ENCODE data around the gene PCDHA12.
"Not testable (repeated sequence)": the region's sequence is repeated elsewhere in the genome, so short reads cannot be mapped to it uniquely, and the experiment has no call there.

Gene PCDHA12

GRCh38 chr5:140862441-140863295 is 12.4 kb upstream of the PCDHA12 start:
- H3K36me3 ChIP-seq (ENCODE audit: control insufficient read depth in 5 of 5, insufficient read depth in 5 of 5, low read length in 5 of 5) = no peaks in the 10 kb centered on the region
- peaks cover 0 to 28% (median 21%) of the 10 kb centered on the region in 5 donors for H3K9me3 ChIP-seq (ENCODE audit: control insufficient read depth in 5 of 5, low read length in 5 of 5)
- no peak overlapping the region for H3K4me3 ChIP-seq (ENCODE audit: low read depth in 1 of 5, low read length in 5 of 5)
- H3K27me3 ChIP-seq (ENCODE audit: control insufficient read depth in 5 of 5, insufficient read depth in 4 of 5, low read length in 5 of 5) = peaks cover 0 to 13% (median 10%) of the 10 kb centered on the region in 5 donors
- H3K27ac ChIP-seq (ENCODE audit: low read depth, low read length) = no peak overlapping the region
- no peak overlapping the region for H3K9ac ChIP-seq (ENCODE audit: low read length in 5 of 5)
- H3K4me1 ChIP-seq (ENCODE audit: control insufficient read depth in 5 of 5, insufficient read depth in 5 of 5, low read length in 5 of 5) = no peaks in the 10 kb centered on the region

- peaks cover 2 to 23% (median 15%) of the 10 kb centered on the region in 5 donors for H3K9me3 ChIP-seq (ENCODE audit: control insufficient read depth in 5 of 5, low read length in 5 of 5)
- H3K36me3 ChIP-seq (ENCODE audit: control insufficient read depth in 5 of 5, insufficient read depth in 5 of 5, low read length in 5 of 5) = no peaks in the 10 kb centered on the region
- H3K4me3 ChIP-seq (ENCODE audit: low read depth in 1 of 5, low read length in 5 of 5) = peak within 1 kb of the TSS in 3 of 5 donors; percentile 17 to 42 (median 22)
- no peak within 1 kb of the TSS for H3K9ac ChIP-seq (ENCODE audit: low read length in 5 of 5)
- H3K27ac ChIP-seq (ENCODE audit: low read depth, low read length) = no peak within 1 kb of the TSS
- H3K4me1 ChIP-seq (ENCODE audit: control insufficient read depth in 5 of 5, insufficient read depth in 5 of 5, low read length in 5 of 5) = no peaks in the 10 kb centered on the region
- H3K27me3 ChIP-seq (ENCODE audit: control insufficient read depth in 5 of 5, insufficient read depth in 4 of 5, low read length in 5 of 5) = peaks cover 0 to 13% (median 4%) of the 10 kb centered on the region in 5 donors
Observed at GRCh38 chr5:140868721-140869554, 6.2 kb upstream of the PCDHA12 start, which contains the start of gene PCDHA11. TSS of gene PCDHA11 (plus strand) at chr5:140868957. CDS start at chr5:140869104, 147 bp downstream.

- Histone ChIP-seq H3K4me3 (ENCODE audit: low read depth in 1 of 5, low read length in 5 of 5) (peak overlapping the region in 2 of 5 donors; percentile 22 to 27), H3K9ac (ENCODE audit: low read length in 5 of 5) (no peak overlapping the region), H3K27ac (ENCODE audit: low read depth, low read length) (no peak overlapping the region), H3K9me3 (ENCODE audit: control insufficient read depth in 5 of 5, low read length in 5 of 5) (peaks cover 2 to 23% (median 15%) of the 10 kb centered on the region in 5 donors), H3K36me3 (ENCODE audit: control insufficient read depth in 5 of 5, insufficient read depth in 5 of 5, low read length in 5 of 5) (no peaks in the 10 kb centered on the region), H3K4me1 (ENCODE audit: control insufficient read depth in 5 of 5, insufficient read depth in 5 of 5, low read length in 5 of 5) (no peaks in the 10 kb centered on the region), H3K27me3 (ENCODE audit: control insufficient read depth in 5 of 5, insufficient read depth in 4 of 5, low read length in 5 of 5) (peaks cover 0 to 13% (median 4%) of the 10 kb centered on the region in 5 donors)
Observed at GRCh38 chr5:140869555-140869886, 5.6 kb upstream of the PCDHA12 start.

- no peaks in the 10 kb centered on the region for H3K36me3 ChIP-seq (ENCODE audit: control insufficient read depth in 5 of 5, insufficient read depth in 5 of 5, low read length in 5 of 5)
- no peaks in the 10 kb centered on the region for H3K4me1 ChIP-seq (ENCODE audit: control insufficient read depth in 5 of 5, insufficient read depth in 5 of 5, low read length in 5 of 5)
- no peak overlapping the region for H3K9ac ChIP-seq (ENCODE audit: low read length in 5 of 5)
- no peak overlapping the region for H3K27ac ChIP-seq (ENCODE audit: low read depth, low read length)
- H3K9me3 ChIP-seq (ENCODE audit: control insufficient read depth in 5 of 5, low read length in 5 of 5) = peaks cover 4 to 23% (median 18%) of the 10 kb centered on the region in 5 donors
- H3K4me3 ChIP-seq (ENCODE audit: low read depth in 1 of 5, low read length in 5 of 5) = peak overlapping the region in 1 of 5 donors; percentile 25
- peaks cover 0 to 16% (median 4%) of the 10 kb centered on the region in 5 donors for H3K27me3 ChIP-seq (ENCODE audit: control insufficient read depth in 5 of 5, insufficient read depth in 4 of 5, low read length in 5 of 5)
Observed at GRCh38 chr5:140870221-140871201, 4.6 kb upstream of the PCDHA12 start.

- H3K4me1 ChIP-seq (ENCODE audit: control insufficient read depth in 5 of 5, insufficient read depth in 5 of 5, low read length in 5 of 5); H3K27ac ChIP-seq (ENCODE audit: low read depth, low read length); H3K4me3 ChIP-seq (ENCODE audit: low read depth in 1 of 5, low read length in 5 of 5); H3K36me3 ChIP-seq (ENCODE audit: control insufficient read depth in 5 of 5, insufficient read depth in 5 of 5, low read length in 5 of 5); H3K9ac ChIP-seq (ENCODE audit: low read length in 5 of 5): not testable (repeated sequence)
- peaks cover 2 to 21% (median 16%) of the 10 kb centered on the region in 5 donors for H3K9me3 ChIP-seq (ENCODE audit: control insufficient read depth in 5 of 5, low read length in 5 of 5)
- peaks cover 0 to 17% (median 3%) of the 10 kb centered on the region in 5 donors for H3K27me3 ChIP-seq (ENCODE audit: control insufficient read depth in 5 of 5, insufficient read depth in 4 of 5, low read length in 5 of 5)
Observed at GRCh38 chr5:140876541-140877261, 1.6 kb downstream of the PCDHA12 start.

- Histone ChIP-seq H3K4me3 (ENCODE audit: low read depth in 1 of 5, low read length in 5 of 5) (peak overlapping the region in 1 of 5 donors; percentile 7), H3K9ac (ENCODE audit: low read length in 5 of 5) (no peak overlapping the region), H3K4me1 (ENCODE audit: control insufficient read depth in 5 of 5, insufficient read depth in 5 of 5, low read length in 5 of 5) (peaks cover 0 to 5% (median 0%) of the 10 kb centered on the region in 5 donors), H3K36me3 (ENCODE audit: control insufficient read depth in 5 of 5, insufficient read depth in 5 of 5, low read length in 5 of 5) (no peaks in the 10 kb centered on the region), H3K27me3 (ENCODE audit: control insufficient read depth in 5 of 5, insufficient read depth in 4 of 5, low read length in 5 of 5) (peaks cover 0 to 16% (median 3%) of the 10 kb centered on the region in 5 donors), H3K9me3 (ENCODE audit: control insufficient read depth in 5 of 5, low read length in 5 of 5) (peaks cover 2 to 21% (median 16%) of the 10 kb centered on the region in 5 donors), H3K27ac (ENCODE audit: low read depth, low read length) (no peak overlapping the region)
Observed at GRCh38 chr5:140877262-140877581, 2.1 kb downstream of the PCDHA12 start.

GRCh38 chr5:140881889-140882590 is 6.9 kb downstream of the PCDHA12 start, which contains the start of gene PCDHA13:
TSS of gene PCDHA13 (plus strand) at chr5:140882124. CDS start at chr5:140882269, 145 bp downstream.
- peaks cover 0 to 9% (median 0%) of the 10 kb centered on the region in 5 donors for H3K4me1 ChIP-seq (ENCODE audit: control insufficient read depth in 5 of 5, insufficient read depth in 5 of 5, low read length in 5 of 5)
- H3K4me3 ChIP-seq (ENCODE audit: low read depth in 1 of 5, low read length in 5 of 5) = peak within 1 kb of the TSS; percentile 27 to 69 (median 61)
- H3K9me3 ChIP-seq (ENCODE audit: control insufficient read depth in 5 of 5, low read length in 5 of 5) = peaks cover 2 to 30% (median 25%) of the 10 kb centered on the region in 5 donors
- peaks cover 0 to 13% (median 4%) of the 10 kb centered on the region in 5 donors for H3K27me3 ChIP-seq (ENCODE audit: control insufficient read depth in 5 of 5, insufficient read depth in 4 of 5, low read length in 5 of 5)
- no peak within 1 kb of the TSS for H3K27ac ChIP-seq (ENCODE audit: low read depth, low read length)
- no peak within 1 kb of the TSS for H3K9ac ChIP-seq (ENCODE audit: low read length in 5 of 5)
- H3K36me3 ChIP-seq (ENCODE audit: control insufficient read depth in 5 of 5, insufficient read depth in 5 of 5, low read length in 5 of 5) = no peaks in the 10 kb centered on the region

GRCh38 chr5:140882591-140882899 is 7.4 kb downstream of the PCDHA12 start:
- Histone ChIP-seq H3K4me1 (ENCODE audit: control insufficient read depth in 5 of 5, insufficient read depth in 5 of 5, low read length in 5 of 5) (peaks cover 0 to 9% (median 0%) of the 10 kb centered on the region in 5 donors), H3K9ac (ENCODE audit: low read length in 5 of 5) (no peak overlapping the region), H3K27ac (ENCODE audit: low read depth, low read length) (no peak overlapping the region), H3K4me3 (ENCODE audit: low read depth in 1 of 5, low read length in 5 of 5) (peak overlapping the region; percentile 27 to 67 (median 51)), H3K27me3 (ENCODE audit: control insufficient read depth in 5 of 5, insufficient read depth in 4 of 5, low read length in 5 of 5) (peaks cover 0 to 8% (median 4%) of the 10 kb centered on the region in 5 donors), H3K36me3 (ENCODE audit: control insufficient read depth in 5 of 5, insufficient read depth in 5 of 5, low read length in 5 of 5) (no peaks in the 10 kb centered on the region), H3K9me3 (ENCODE audit: control insufficient read depth in 5 of 5, low read length in 5 of 5) (peaks cover 2 to 25% (median 20%) of the 10 kb centered on the region in 5 donors)

All from subcutaneous abdominal adipose tissue (tissue), 5 donors.